ENCODE measurements around the gene DYRK4. TPM values are rescaled to one million over a fixed set of nuclear protein-coding genes. Genes with fewer than 3 reads are reported as not detected.
"Not testable (repeated sequence)": the region's sequence is repeated elsewhere in the genome, so short reads cannot be mapped to it uniquely, and the experiment has no call there.

DYRK4 gene
- total RNA-seq (10 to 100 TPM; 29.6 to 33.8 TPM), polyA plus RNA-seq (10 to 100 TPM; 45.3 to 74.8 TPM)
- long read RNA-seq, donor 1, partial matches to known transcripts, result 4 of 11 reads
- long read RNA-seq, donor 1, other reads (novel, unspliced or antisense), result 5 of 11 reads
- long read RNA-seq, donor 2, partial matches to known transcripts, result 2 of 8 reads
- long read RNA-seq, donor 2, other reads (novel, unspliced or antisense), result 3 of 8 reads

- WGBS, 2 donors, result 3 to 5% methylated on average over 44 of the region's 44 CpGs
- ATAC-seq (ENCODE audit: low FRiP score) (peak; percentile 84), DNase-seq (peak; percentile 90)
- Histone ChIP-seq H3K9me3 (ENCODE audit: control insufficient read depth, low read length) (no peaks in the 10 kb centered on the region), H3K27me3 (ENCODE audit: control insufficient read depth in 1 of 2, insufficient read depth in 2 of 2, low read length in 1 of 2) (no peaks in the 10 kb centered on the region), H3K4me3 (ENCODE audit: low read length in 2 of 2) (no peak within 1 kb of the TSS), H3K4me1 (ENCODE audit: control insufficient read depth in 1 of 2, insufficient read depth in 2 of 2, low read length in 2 of 2) (no peaks in the 10 kb centered on the region), H3K36me3 (ENCODE audit: control insufficient read depth in 1 of 2, insufficient read depth in 2 of 2, low read length in 1 of 2) (no peaks in the 10 kb centered on the region), H3K27ac (ENCODE audit: low read depth in 1 of 2, low read length in 2 of 2) (no peak within 1 kb of the TSS)
- intact Hi-C loops (cut with DNase I), result no loop called here
Observed at GRCh38 chr12:4562034-4562657, at the start of gene DYRK4. Gene DYRK4 (plus strand): TSS chr12:4562208. CDS start chr12:4562246, 38 bp downstream.

- H3K36me3 ChIP-seq (ENCODE audit: control insufficient read depth in 1 of 2, insufficient read depth in 2 of 2, low read length in 1 of 2), result peaks cover 0 to 2% of the 10 kb centered on the region in 2 donors
- 61 to 62% methylated on average over 5 of the region's 5 CpGs for WGBS, 2 donors
- H3K27ac ChIP-seq (ENCODE audit: low read depth in 1 of 2, low read length in 2 of 2), result no peak overlapping the region
- no peaks in the 10 kb centered on the region for H3K4me1 ChIP-seq (ENCODE audit: control insufficient read depth in 1 of 2, insufficient read depth in 2 of 2, low read length in 2 of 2)
- no peaks in the 10 kb centered on the region for H3K9me3 ChIP-seq (ENCODE audit: control insufficient read depth, low read length)
- no peak for DNase-seq
- intact Hi-C loops (cut with DNase I), result loop anchor here in 1 of 2 donors (2.0 kb wide), 1 partner anchor 21 kb away; the partner anchor contains the start of gene RAD51AP1
- H3K4me3 ChIP-seq (ENCODE audit: low read length in 2 of 2), result no peak overlapping the region
- no peaks in the 10 kb centered on the region for H3K27me3 ChIP-seq (ENCODE audit: control insufficient read depth in 1 of 2, insufficient read depth in 2 of 2, low read length in 1 of 2)
- no peak for ATAC-seq (ENCODE audit: low FRiP score)
Observed at GRCh38 chr12:4518106-4518728, 43.8 kb upstream of the DYRK4 start.

- ATAC-seq (ENCODE audit: low FRiP score); H3K9me3 ChIP-seq (ENCODE audit: control insufficient read depth, low read length); H3K36me3 ChIP-seq (ENCODE audit: control insufficient read depth in 1 of 2, insufficient read depth in 2 of 2, low read length in 1 of 2); DNase-seq; H3K4me1 ChIP-seq (ENCODE audit: control insufficient read depth in 1 of 2, insufficient read depth in 2 of 2, low read length in 2 of 2); H3K27ac ChIP-seq (ENCODE audit: low read depth in 1 of 2, low read length in 2 of 2); H3K4me3 ChIP-seq (ENCODE audit: low read length in 2 of 2); intact Hi-C loops (cut with DNase I); H3K27me3 ChIP-seq (ENCODE audit: control insufficient read depth in 1 of 2, insufficient read depth in 2 of 2, low read length in 1 of 2): not testable (repeated sequence)
- 94 to 96% methylated on average over 7 of the region's 7 CpGs for WGBS, 2 donors
Observed at GRCh38 chr12:4523443-4523842, 38.6 kb upstream of the DYRK4 start.

GRCh38 chr12:4526923-4527546 is 35.0 kb upstream of the DYRK4 start:
- ATAC-seq (ENCODE audit: low FRiP score) (no peak), DNase-seq (no peak)
- Histone ChIP-seq H3K4me1 (ENCODE audit: control insufficient read depth in 1 of 2, insufficient read depth in 2 of 2, low read length in 2 of 2) (no peaks in the 10 kb centered on the region), H3K4me3 (ENCODE audit: low read length in 2 of 2) (no peak overlapping the region), H3K27me3 (ENCODE audit: control insufficient read depth in 1 of 2, insufficient read depth in 2 of 2, low read length in 1 of 2) (no peaks in the 10 kb centered on the region), H3K9me3 (ENCODE audit: control insufficient read depth, low read length) (no peaks in the 10 kb centered on the region), H3K27ac (ENCODE audit: low read depth in 1 of 2, low read length in 2 of 2) (no peak overlapping the region), H3K36me3 (ENCODE audit: control insufficient read depth in 1 of 2, insufficient read depth in 2 of 2, low read length in 1 of 2) (peaks cover 0 to 3% of the 10 kb centered on the region in 2 donors)
- 81 to 90% methylated on average over 2 of the region's 2 CpGs for WGBS, 2 donors
- intact Hi-C loops (cut with DNase I), result loop anchor here in 1 of 2 donors (5.0 kb wide), 1 partner anchor 220 kb away; no protein-coding TSS in a partner anchor

- no peak for ATAC-seq (ENCODE audit: low FRiP score)
Observed at GRCh38 chr12:4530160-4530559, 31.8 kb upstream of the DYRK4 start.

GRCh38 chr12:4530982-4531586 is 30.9 kb upstream of the DYRK4 start:
- 77 to 87% methylated on average over 6 of the region's 6 CpGs for WGBS, 2 donors

More at GRCh38 chr12:4530160-4530559, 31.8 kb upstream of the DYRK4 start:
- DNase-seq, result no peak
- no peaks in the 10 kb centered on the region for H3K27me3 ChIP-seq (ENCODE audit: control insufficient read depth in 1 of 2, insufficient read depth in 2 of 2, low read length in 1 of 2)
- H3K36me3 ChIP-seq (ENCODE audit: control insufficient read depth in 1 of 2, insufficient read depth in 2 of 2, low read length in 1 of 2), result peaks cover 0 to 7% of the 10 kb centered on the region in 2 donors
- H3K9me3 ChIP-seq (ENCODE audit: control insufficient read depth, low read length), result no peaks in the 10 kb centered on the region
- H3K4me3 ChIP-seq (ENCODE audit: low read length in 2 of 2), result no peak overlapping the region
- no peaks in the 10 kb centered on the region for H3K4me1 ChIP-seq (ENCODE audit: control insufficient read depth in 1 of 2, insufficient read depth in 2 of 2, low read length in 2 of 2)
- intact Hi-C loops (cut with DNase I), result loop anchor here (10.0 kb wide), 2 partner anchors 225 to 655 kb away; partner anchors contain the start of gene PARP11 (in 1 of the 2)
- no peak overlapping the region for H3K27ac ChIP-seq (ENCODE audit: low read depth in 1 of 2, low read length in 2 of 2)
- WGBS, 2 donors, result 70 to 77% methylated on average over 1 of the region's 1 CpG

GRCh38 chr12:4535092-4535491 is 26.9 kb upstream of the DYRK4 start:
- ATAC-seq (ENCODE audit: low FRiP score) (no peak), DNase-seq (no peak)
- Histone ChIP-seq H3K27ac (ENCODE audit: low read depth in 1 of 2, low read length in 2 of 2) (no peak overlapping the region), H3K27me3 (ENCODE audit: control insufficient read depth in 1 of 2, insufficient read depth in 2 of 2, low read length in 1 of 2) (no peaks in the 10 kb centered on the region), H3K4me1 (ENCODE audit: control insufficient read depth in 1 of 2, insufficient read depth in 2 of 2, low read length in 2 of 2) (peaks cover 0 to 3% of the 10 kb centered on the region in 2 donors), H3K9me3 (ENCODE audit: control insufficient read depth, low read length) (no peaks in the 10 kb centered on the region), H3K4me3 (ENCODE audit: low read length in 2 of 2) (no peak overlapping the region), H3K36me3 (ENCODE audit: control insufficient read depth in 1 of 2, insufficient read depth in 2 of 2, low read length in 1 of 2) (peaks cover 0 to 7% of the 10 kb centered on the region in 2 donors)
- WGBS, 2 donors, result 77 to 81% methylated on average over 4 of the region's 4 CpGs
- intact Hi-C loops (cut with DNase I), result loop anchor here (10.0 kb wide), 2 partner anchors 230 to 660 kb away; partner anchors contain the start of gene PARP11 (in 1 of the 2)

More at GRCh38 chr12:4530982-4531586, 30.9 kb upstream of the DYRK4 start:
- ATAC-seq (ENCODE audit: low FRiP score) (no peak), DNase-seq (no peak)
- H3K4me1 ChIP-seq (ENCODE audit: control insufficient read depth in 1 of 2, insufficient read depth in 2 of 2, low read length in 2 of 2), result no peaks in the 10 kb centered on the region
- no peaks in the 10 kb centered on the region for H3K27me3 ChIP-seq (ENCODE audit: control insufficient read depth in 1 of 2, insufficient read depth in 2 of 2, low read length in 1 of 2)
- H3K27ac ChIP-seq (ENCODE audit: low read depth in 1 of 2, low read length in 2 of 2), result no peak overlapping the region
- intact Hi-C loops (cut with DNase I), result loop anchor here (10.0 kb wide), 2 partner anchors 226 to 656 kb away; partner anchors contain the start of gene PARP11 (in 1 of the 2)
- no peaks in the 10 kb centered on the region for H3K9me3 ChIP-seq (ENCODE audit: control insufficient read depth, low read length)
- peaks cover 0 to 7% of the 10 kb centered on the region in 2 donors for H3K36me3 ChIP-seq (ENCODE audit: control insufficient read depth in 1 of 2, insufficient read depth in 2 of 2, low read length in 1 of 2)
- H3K4me3 ChIP-seq (ENCODE audit: low read length in 2 of 2), result no peak overlapping the region

- intact Hi-C loops (cut with DNase I), result loop anchor here (10.0 kb wide), 2 partner anchors 231 to 661 kb away; partner anchors contain the start of gene PARP11 (in 1 of the 2)
- Histone ChIP-seq H3K4me1 (ENCODE audit: control insufficient read depth in 1 of 2, insufficient read depth in 2 of 2, low read length in 2 of 2) (peaks cover 0 to 3% of the 10 kb centered on the region in 2 donors), H3K4me3 (ENCODE audit: low read length in 2 of 2) (no peak overlapping the region), H3K27ac (ENCODE audit: low read depth in 1 of 2, low read length in 2 of 2) (no peak overlapping the region), H3K27me3 (ENCODE audit: control insufficient read depth in 1 of 2, insufficient read depth in 2 of 2, low read length in 1 of 2) (no peaks in the 10 kb centered on the region), H3K36me3 (ENCODE audit: control insufficient read depth in 1 of 2, insufficient read depth in 2 of 2, low read length in 1 of 2) (peaks cover 0 to 7% of the 10 kb centered on the region in 2 donors), H3K9me3 (ENCODE audit: control insufficient read depth, low read length) (no peaks in the 10 kb centered on the region)
- DNase-seq (no peak), ATAC-seq (ENCODE audit: low FRiP score) (no peak)
- 64 to 71% methylated on average over 2 of the region's 2 CpGs for WGBS, 2 donors
Observed at GRCh38 chr12:4535871-4536270, 26.1 kb upstream of the DYRK4 start.
